Activated gamma-delta T cell (primary cell): ENCODE measurements around the gene PRDM8.
A peak's percentile ranks its signal among the peaks of the same experiment; 100 is the strongest.

ENCODE experiments used
- DNase-seq: peaks from one replicate; lab custom pipeline; 2025; lab: John Stamatoyannopoulos, UW

PRDM8 gene

GRCh38 chr4:80199947-80200346 is 2.6 kb downstream of the PRDM8 start:
- DNase-seq, result no peak

GRCh38 chr4:80201252-80202151 is 4.2 kb downstream of the PRDM8 start:
- DNase-seq, result peak; percentile 62

- DNase-seq, result peak; percentile 71
Measured at GRCh38 chr4:80202190-80202711, 4.9 kb downstream of the PRDM8 start.

GRCh38 chr4:80202741-80203553 is 5.6 kb downstream of the PRDM8 start:
- peak; percentile 38 for DNase-seq

- no peak for DNase-seq
Measured at GRCh38 chr4:80204433-80205011, 7.2 kb downstream of the PRDM8 start.

GRCh38 chr4:80206111-80206510 is 8.8 kb downstream of the PRDM8 start:
- DNase-seq, result no peak

GRCh38 chr4:80206521-80207171 is 9.3 kb downstream of the PRDM8 start:
- no peak for DNase-seq

- no peak for DNase-seq
Measured at GRCh38 chr4:80207172-80207583, 9.9 kb downstream of the PRDM8 start.

- no peak for DNase-seq
Measured at GRCh38 chr4:80207664-80208063, 10.4 kb downstream of the PRDM8 start.

GRCh38 chr4:80208610-80209339 is 11.5 kb downstream of the PRDM8 start:
- no peak for DNase-seq

GRCh38 chr4:80209340-80209701 is 12.0 kb downstream of the PRDM8 start:
- no peak for DNase-seq

- no peak for DNase-seq
Measured at GRCh38 chr4:80210549-80210948, 13.2 kb downstream of the PRDM8 start.

GRCh38 chr4:80213117-80213815 is 16.0 kb downstream of the PRDM8 start:
- no peak for DNase-seq

- no peak for DNase-seq
Measured at GRCh38 chr4:80215449-80216052, 18.2 kb downstream of the PRDM8 start.

GRCh38 chr4:80216100-80216761 is 18.9 kb downstream of the PRDM8 start:
- no peak for DNase-seq

GRCh38 chr4:80219301-80220025 is 22.2 kb downstream of the PRDM8 start:
- no peak for DNase-seq

- DNase-seq, result no peak
Measured at GRCh38 chr4:80220711-80221110, 23.4 kb downstream of the PRDM8 start.

GRCh38 chr4:80221161-80221560 is 23.9 kb downstream of the PRDM8 start:
- no peak for DNase-seq

GRCh38 chr4:80225595-80225994 is 28.3 kb downstream of the PRDM8 start:
- no peak for DNase-seq
